Activated CD8-positive, alpha-beta memory T cell treated with anti-CD3 and anti-CD28 coated beads for 1 hour (primary cell): ENCODE results near the gene ADORA2B.
"Not testable (repeated sequence)": the region's sequence is repeated elsewhere in the genome, so short reads cannot be mapped to it uniquely, and the experiment has no call there.

ENCODE experiments used
- DNase-seq, 2 donors: peaks; one replicate each; pipeline ENCODE4 v3.0.0-alpha.2; 2020; ENCODE audit warnings: low read depth in 1 of 2; ENCODE audit errors: extremely low read depth in 1 of 2

ADORA2B gene

DNA sequence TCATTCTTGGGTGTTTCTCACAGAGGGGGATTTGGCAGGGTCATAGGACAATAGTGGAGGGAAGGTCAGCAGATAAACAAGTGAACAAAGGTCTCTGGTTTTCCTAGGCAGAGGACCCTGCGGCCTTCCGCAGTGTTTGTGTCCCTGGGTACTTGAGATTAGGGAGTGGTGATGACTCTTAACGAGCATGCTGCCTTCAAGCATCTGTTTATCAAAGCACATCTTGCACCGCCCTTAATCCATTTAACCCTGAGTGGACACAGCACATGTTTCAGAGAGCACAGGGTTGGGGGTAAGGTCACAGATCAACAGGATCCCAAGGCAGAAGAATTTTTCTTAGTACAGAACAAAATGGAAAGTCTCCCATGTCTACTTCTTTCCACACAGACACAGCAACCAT, 34.1 kb downstream of the ADORA2B start:
- not testable (repeated sequence) for DNase-seq

DNA sequence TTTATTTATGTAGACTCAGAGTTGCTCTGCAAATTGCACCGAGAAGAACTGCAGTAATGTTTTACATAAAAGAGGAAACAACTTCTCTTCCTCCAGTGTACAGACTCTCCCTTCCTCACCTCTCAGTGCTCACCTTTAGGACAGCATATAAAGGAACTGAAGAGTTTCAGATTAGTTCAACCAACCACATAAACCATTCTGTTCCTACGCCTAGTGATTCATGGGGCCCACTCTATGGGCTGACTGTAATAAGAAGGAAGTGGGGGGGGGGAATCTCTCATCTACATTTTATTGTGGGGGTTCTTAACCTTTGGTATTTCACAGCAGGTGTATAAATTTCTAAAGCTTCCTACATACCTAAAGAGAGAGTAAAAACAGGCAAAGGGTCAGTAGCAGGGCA, 36.3 kb downstream of the ADORA2B start:
- DNase-seq, result no peak

DNA sequence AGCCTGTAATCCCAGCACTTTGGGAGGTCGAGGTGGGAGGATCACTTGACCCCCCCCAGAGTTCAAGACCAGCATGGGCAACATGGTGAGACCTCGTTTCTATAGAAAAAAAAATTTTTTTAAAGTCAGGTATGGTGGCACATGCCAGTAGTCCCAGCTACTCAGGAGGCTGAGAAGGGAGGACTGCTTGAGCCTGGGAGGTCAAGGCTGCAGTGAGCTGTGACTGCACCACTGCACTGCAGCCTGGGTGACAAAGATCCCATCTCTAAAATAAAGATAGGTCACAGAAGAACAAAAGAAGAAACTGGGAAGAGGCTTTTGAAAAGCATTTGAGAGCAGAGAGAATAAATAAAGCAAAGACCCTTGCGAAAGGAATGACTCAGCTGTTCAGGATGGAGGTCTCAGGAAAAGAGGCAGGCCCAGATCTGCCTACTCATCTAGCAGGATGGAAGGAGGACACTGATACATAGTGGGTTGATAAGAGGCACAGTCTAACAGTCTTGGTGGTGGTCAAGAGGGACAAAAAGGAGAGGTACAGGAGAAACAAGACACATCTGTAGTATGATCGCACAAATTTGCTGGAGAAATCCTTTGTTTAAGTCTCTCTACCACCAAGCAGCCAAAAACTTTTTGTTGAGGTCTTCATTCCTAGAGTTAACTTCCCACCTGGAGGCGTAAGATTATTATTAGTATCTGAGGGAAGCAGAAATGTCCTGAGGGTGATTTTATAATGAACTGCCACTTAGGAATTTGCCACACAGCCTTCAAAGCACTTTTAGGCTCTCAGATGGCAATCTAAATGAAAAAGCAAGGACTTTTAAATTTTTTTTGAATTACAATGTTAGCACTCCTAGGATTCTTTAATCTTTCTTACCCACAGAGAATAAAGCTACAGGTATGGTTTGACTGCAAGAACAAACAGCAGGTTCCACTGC, 37.0 kb downstream of the ADORA2B start:
- DNase-seq, result no peak

DNA sequence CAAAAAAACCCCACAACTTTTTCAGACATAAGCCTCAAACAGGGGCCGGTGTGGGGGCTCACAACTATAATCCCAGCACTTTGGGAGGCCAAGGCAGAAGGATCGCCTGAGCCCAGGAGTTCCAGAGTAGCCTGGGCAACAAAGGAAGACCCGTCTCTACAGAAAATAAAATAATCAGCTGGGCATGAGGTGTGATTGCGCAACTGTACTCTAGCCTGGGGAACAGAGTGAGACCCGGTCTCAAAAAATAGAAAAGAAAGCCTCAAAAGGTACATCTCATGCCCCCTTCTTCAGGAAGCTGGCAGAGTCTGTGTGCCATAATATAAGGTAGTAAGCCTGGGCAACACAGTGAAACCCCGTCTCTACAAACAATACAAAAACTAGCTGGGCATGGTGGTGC, 51.4 kb downstream of the ADORA2B start:
- no peak for DNase-seq

DNA sequence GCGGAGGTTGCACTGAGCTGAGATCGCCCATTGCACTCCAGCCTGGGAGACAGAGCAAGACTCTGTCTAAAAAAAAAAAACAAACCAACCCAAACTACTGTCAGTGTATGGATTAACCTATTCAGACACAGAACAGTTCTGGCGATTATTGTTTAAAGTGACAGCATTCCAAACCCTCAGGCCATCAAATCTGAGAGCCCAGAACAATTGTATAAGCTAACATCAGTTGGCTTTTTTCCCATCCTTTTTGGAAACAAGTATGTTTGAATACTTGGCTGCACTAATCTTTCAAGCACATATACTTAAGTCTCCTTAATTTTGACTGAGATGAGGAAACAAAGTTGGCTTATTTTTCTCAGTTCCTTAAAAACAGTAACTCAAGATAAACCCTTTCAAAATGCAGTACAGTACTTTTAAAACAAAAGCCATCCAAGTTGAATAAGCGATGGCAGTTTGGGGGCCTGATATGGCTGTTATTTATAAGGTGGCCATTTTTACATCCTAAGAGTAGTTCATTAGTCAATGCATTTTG, 53.2 kb downstream of the ADORA2B start:
- no peak for DNase-seq

DNA sequence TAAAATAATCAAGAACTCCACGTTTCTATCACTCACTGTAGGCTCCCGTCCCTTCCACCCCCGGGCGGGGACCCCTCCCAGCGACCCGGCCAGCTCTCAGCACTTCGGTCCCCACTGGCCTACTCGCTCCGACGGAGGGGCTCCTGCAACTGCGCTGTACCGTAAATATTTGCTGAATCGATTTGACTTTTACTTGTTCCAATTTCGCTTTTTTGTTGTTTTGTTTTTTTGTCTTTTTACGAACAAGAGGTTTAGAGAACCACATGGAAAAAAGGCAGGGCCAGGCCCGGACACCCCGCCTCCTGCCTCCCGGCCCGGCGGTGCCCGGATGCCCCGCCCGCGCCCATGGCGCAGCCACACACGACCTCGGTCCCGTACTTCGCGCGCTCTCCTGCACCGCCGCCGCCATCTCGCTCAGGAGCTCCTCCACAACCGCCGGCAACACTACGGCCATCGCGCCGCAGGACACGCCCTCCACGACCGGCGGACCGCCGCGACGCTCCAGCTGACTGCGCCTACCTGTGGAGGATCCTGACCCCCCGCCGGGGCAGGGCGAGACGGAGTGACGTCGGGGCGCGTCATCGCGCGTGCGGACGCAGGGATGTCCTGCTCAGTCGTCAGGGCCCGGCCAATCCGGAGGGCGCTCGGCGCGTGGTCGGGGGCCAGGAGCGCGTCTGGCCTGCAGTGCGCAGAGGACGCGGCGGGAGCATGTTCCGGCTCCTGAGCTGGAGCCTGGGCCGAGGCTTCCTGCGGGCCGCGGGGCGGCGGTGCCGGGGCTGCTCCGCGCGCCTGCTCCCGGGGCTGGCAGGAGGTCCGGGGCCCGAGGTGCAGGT, 54.4 kb downstream of the ADORA2B start, which contains the start of the genes TTC19 and ZSWIM7:
Gene TTC19, plus strand, starts transcription at position 684 of the 833 bp plus-strand sequence. Its CDS starts 25 bp downstream, at position 709.
Gene ZSWIM7, minus strand, starts transcription at position 564 of the 833 bp plus-strand sequence. Its CDS starts 110 bp downstream, at position 454.
- peak; percentile 76 to 88 for DNase-seq

DNA sequence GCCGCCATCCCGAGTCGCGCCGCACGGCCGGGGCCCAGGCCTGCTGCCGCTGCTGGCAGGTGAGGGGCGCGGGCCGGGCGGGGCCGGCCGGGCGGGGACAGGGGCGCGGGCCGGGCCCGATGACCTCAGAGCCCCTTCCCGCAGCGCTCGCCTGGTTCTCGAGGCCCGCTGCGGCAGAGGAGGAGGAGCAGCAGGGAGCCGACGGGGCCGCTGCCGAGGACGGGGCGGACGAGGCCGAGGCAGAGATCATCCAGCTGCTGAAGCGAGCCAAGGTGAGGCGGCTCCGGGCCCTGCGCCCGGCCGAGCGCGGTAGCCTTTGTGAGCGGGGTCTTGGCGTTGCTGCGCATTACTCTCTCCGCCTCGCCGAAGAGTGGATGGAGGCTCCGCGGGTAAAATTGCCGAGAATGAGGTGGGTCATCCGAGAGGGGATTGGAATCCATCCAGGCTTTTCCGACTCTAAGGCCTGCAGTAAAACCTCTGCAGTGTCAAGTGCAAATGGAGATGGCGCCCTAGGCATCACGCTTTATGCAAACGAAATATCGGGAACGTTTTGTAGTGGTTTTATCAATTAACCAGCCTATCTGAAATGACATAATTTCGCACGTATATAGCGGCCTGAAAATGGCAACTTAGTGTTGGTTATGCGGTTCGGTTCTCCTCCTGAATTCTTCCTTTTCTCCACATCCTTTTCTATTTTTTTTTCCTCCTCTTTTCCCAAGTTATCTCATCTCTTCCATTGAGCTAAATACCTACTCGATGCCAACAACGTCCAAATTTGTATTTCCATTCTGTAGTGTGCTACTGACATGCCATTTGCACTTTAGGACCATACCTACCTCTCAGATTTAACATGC, 55.3 kb downstream of the ADORA2B start:
- DNase-seq, result peak in 1 of 2 donors; percentile 1

DNA sequence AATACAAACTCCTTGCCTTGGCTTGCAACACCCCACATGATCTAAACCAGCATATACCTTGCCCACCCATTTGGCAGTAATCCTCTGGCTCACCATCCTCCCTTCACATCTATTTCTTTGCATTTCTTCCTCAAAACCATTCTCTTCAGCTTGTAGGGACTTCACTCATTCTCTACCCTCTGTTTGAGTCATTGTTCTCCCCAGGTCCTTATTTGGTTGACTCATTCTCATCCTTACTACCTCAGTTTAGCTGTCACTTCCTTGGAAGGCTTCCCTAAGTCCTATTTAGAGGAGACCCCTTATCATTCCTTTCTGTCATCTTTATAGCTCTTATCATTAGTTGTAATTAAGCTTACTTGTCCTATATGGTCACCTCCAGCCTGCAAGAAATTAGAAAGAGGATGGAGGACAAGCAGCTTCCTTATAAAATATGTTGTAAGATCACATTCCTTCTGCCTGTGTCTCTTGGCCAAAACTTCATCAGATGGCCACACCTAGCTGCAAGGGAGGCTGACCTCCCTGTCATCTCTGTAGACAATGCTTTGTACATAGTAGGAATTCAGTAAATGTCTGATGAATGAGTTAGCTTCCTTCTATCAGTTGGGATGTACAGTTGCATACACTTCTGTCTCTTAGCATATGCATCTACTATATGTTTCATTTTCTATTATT, 56.4 kb downstream of the ADORA2B start:
- no peak for DNase-seq

DNA sequence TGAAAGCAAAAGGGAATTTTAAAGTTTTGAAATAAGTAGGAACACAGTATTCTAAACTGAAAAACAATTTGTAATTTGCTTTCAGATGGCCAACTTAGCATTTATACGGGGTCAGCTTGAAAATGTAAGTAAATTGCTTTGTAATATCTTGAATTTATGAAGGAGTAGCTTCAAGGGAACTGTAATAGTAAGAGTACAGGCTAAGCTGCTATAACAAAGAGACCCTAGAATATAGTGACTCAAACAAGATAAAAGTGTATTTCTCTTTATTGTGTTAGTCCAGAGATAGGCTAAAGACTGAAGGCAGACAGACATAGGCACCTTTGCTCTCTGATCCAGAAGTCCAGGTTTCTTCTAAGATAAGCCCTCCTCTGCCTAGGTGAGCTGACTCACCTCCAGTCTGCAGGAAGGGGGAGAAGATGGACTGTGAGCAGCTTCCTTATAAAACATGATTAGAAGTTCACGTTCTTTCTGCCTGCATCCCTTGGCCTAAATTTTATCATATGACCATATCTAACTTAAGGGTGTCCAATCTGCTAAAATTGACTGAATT, 57.9 kb downstream of the ADORA2B start:
- DNase-seq, result no peak

DNA sequence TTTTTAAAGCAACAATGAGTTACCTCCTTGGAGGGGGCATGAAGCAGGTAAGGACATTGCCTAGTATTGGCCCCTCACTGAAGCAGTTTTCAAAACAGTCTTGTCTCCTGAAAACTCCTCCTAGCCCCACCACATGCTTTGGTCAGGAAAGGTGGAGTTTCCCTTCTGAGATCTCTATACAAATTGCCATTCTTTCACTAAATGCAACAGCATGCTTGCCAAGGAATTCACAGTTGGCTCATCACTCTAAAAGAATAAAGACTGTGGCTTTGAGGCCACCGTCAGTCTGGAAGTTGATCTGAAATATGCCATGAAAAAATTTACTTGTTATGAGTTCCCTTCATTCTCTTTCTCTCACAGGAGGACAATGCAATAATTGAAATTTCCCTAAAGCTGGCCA, 58.9 kb downstream of the ADORA2B start:
- DNase-seq, result no peak

DNA sequence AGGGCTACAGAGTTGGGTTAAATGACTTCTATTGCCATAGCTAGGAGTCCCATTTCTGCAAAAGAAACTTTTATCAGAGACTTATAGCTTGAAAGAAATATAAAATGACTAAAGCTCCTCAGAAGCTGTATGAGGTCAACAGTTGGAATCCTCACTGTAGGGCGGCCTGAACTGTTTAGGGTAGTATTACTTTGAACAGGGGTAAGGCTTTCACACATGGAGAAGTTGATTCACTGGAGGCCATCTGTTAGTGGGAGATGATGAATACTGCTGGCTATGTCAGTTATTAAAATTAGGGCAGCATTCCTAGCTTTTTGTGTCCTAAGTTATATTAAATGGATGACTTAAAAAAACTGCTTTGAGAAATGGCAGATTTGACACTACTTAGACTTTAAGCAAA, 60.7 kb downstream of the ADORA2B start:
- no peak for DNase-seq

DNA sequence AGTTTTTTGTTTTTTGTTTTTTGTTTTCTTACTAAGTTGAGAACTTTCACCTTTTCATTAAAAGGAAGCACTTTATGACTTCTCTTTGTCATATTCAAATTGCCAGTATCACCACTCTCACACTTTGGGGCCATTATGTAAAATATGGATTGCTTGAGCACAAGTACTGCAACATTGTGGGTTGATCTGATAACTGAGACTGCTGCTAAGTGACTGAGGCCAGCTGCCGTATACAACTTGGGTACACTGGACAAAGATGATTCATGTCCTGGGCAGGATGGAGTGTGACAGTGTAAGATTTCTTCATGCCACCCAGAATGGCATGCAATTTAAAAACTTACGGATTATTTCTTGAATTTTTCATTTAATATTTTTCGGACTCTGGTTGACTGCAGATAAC, 62.5 kb downstream of the ADORA2B start:
- DNase-seq, result no peak

DNA sequence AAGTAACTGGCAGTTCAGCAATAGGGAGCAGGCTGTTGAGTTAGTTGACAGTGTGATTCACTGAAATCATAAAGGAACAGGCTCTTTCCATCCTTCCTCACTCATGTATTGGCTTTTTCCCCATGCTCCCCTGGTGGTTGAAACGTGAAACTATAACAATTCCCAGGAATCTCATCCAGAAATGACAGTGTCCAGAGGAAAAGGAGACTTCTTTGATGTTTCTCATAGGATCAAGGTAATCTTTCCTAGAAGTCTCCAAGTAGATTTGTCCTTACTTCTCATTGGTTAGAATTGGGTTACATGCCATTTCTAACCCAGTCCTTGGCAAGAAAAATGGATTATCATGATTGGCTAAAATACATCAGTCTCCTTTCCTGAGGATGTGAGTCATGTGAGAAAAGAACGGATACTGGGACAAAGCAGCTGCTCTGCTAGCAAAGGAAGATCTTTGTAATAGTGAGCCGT, 69.0 kb downstream of the ADORA2B start:
- no peak for DNase-seq

DNA sequence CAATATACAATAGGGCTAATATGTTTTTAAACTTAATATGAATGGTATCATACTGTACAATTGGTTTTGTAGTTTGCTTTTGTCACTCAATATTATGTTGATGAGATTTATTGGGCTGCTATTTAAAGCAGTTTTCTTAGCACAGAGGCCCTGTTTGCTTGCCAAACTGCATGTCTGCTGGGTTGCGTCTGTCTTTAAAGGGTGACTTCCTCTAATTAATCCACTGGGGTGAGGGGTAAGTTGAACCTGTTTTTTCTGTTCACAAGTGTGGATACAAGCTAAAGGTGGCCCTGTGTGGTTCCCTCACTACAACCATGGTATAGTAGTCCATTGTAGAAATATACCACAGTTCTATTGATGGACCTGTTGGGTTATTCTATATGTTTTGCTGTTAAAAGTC, 74.4 kb downstream of the ADORA2B start:
- no peak for DNase-seq

DNA sequence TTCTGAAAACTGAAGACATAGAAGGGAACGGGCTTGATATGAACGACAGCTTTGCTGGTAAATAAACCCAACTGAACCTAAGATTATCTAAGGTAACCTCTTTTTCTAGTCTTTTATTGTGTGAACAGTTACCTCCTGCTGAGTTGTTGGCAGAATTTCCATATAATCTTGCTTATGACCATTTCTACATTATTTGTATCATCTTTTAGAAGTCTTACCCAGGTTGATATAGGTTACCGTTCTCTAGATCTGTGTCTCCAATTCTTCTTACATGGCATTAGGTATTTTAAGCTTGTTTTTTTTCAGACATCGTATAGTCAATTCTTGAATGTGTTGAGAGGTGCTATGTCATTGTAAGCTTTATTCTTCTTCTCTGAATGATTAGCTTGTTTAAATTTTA, 79.0 kb downstream of the ADORA2B start:
- no peak for DNase-seq

DNA sequence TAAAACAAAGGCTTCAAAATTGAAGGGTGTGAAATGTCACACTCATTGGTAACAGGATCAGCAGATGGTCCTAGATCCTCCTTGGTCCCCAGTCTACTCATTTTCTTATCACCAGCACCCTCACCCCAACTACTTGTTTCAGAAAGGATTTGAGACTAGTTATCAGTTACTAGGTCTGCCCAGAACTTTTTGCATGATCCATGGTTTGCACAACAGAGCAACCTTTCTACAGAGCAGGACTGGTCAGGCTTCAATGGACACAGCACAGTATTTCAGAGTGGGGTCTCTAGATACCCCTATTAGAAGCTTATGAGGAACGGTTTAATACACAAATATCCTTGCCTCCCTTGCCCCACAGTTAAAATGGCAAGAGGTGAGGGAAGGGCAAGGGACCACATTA, 80.3 kb downstream of the ADORA2B start:
- DNase-seq, result no peak
